K562 (cell line): ENCODE results near the gene GTF2A1L. TPM values are rescaled to one million over a fixed set of nuclear protein-coding genes. Genes with fewer than 3 reads are reported as not detected.

Source experiments
- ATAC-seq: fragments of 200-7000 bp; cut with Tn5 transposase; 3 replicates; pipeline ENCODE4 v1.9.1; 2020; ENCODE audit warnings: moderate library complexity
- BruUV-seq: library from RNA; stranded (reverse); fragments of 400-500 nt; replicated peaks from 2 replicates; lab custom pipeline; 2021; lab: Mats Ljungman, UMichigan
- CTCF ChIA-PET: fragments of 300-600 bp; formaldehyde crosslinking; extraction: SDS; loops from one replicate; lab custom pipeline; 2021; ENCODE audit warnings: low intra/inter-chr PET ratio; lab: Yijun Ruan, JAX
- POLR2A ChIA-PET: fragments of 300-600, 350-650 bp; sonication (Branson Sonifier 250); formaldehyde crosslinking; extraction: SDS; loops from one replicate; lab custom pipeline; 2021; ENCODE audit warnings: antibody characterized with exemption, inconsistent platforms; lab: Yijun Ruan, JAX
- DNase-seq, 4 experiments: peaks; one replicate each; pipeline versions ENCODE4 v3.0.0 to v3.0.0-alpha.2; 2011 to 2018; ENCODE audit warnings: low spot score in 3 of 4, mixed read lengths in 3 of 4; ENCODE audit errors: extremely low read depth in 1 of 4
- FAIRE-seq: peaks from 2 replicates; lab custom pipeline; 2011; peaks lifted over from hg19 to GRCh38; lab: Jason Lieb, UNC
- H2AFZ ChIP-seq: 2 replicates; pipeline ENCODE4 v1.6.0; 2011; ENCODE audit warnings: low read depth, low read length, control low read depth, inconsistent platforms
- H3K27ac ChIP-seq: fragments of 200-600 bp; 3 replicates; pipeline ENCODE4 v1.8.0; 2011; ENCODE audit warnings: low read depth, mild to moderate bottlenecking, control low read depth, inconsistent platforms, low read length, moderate library complexity, mixed read lengths; ENCODE audit errors: extremely low read depth
- H3K27me3 ChIP-seq, 2 experiments: fragments of 300-600 bp in 1 of 2; 2 replicates in 1 of 2; 3 replicates in 1 of 2; pipeline versions ENCODE4 v1.6.0 to v1.8.0; 2011; ENCODE audit warnings: inconsistent platforms in 2 of 2, low read length in 2 of 2, mild to moderate bottlenecking in 1 of 2, mixed read lengths in 1 of 2, moderate library complexity in 1 of 2; ENCODE audit not compliant: control insufficient read depth in 2 of 2, insufficient read depth in 2 of 2
- H3K36me3 ChIP-seq: fragments of 300-600 bp; 3 replicates; pipeline ENCODE4 v1.8.0; 2011; ENCODE audit warnings: mild to moderate bottlenecking, low read length, inconsistent platforms; ENCODE audit not compliant: control insufficient read depth, insufficient read depth
- H3K4me1 ChIP-seq, 2 experiments: fragments of 200-600 bp in 1 of 2; replicated peaks in 1 of 2; 2 replicates in 1 of 2; 3 replicates in 1 of 2; pipeline versions ENCODE4 v1.5.1 to v1.8.0; 2011; ENCODE audit warnings: inconsistent platforms in 2 of 2, low read length in 2 of 2, mild to moderate bottlenecking in 1 of 2, mixed read lengths in 1 of 2, moderate library complexity in 1 of 2; ENCODE audit not compliant: control insufficient read depth in 2 of 2, insufficient read depth in 2 of 2
- H3K4me2 ChIP-seq: 2 replicates; pipeline ENCODE4 v1.6.1; 2011; ENCODE audit warnings: low read length, control low read depth, inconsistent platforms, mixed read lengths; ENCODE audit not compliant: insufficient read depth
- H3K4me3 ChIP-seq: fragments of 200-600 bp; sonication (generic), shearing (Covaris generic); 2 replicates; pipeline ENCODE4 v1.5.1; 2016; ENCODE audit warnings: control low read depth, inconsistent platforms
- H3K79me2 ChIP-seq: fragments of 200-600 bp; 3 replicates; pipeline ENCODE4 v1.8.0; 2011; ENCODE audit warnings: low read length, inconsistent platforms; ENCODE audit not compliant: control insufficient read depth, insufficient read depth
- H3K9ac ChIP-seq, 2 experiments: 2 replicates each; pipeline versions ENCODE4 v1.6.0 to v1.6.1; 2011; ENCODE audit warnings: low read depth in 2 of 2, low read length in 2 of 2, control low read depth in 1 of 2, inconsistent platforms in 1 of 2, mild to moderate bottlenecking in 1 of 2, mixed read lengths in 1 of 2; ENCODE audit not compliant: insufficient read depth in 1 of 2
- H3K9me1 ChIP-seq: one replicate; pipeline ENCODE4 v1.6.0; 2011; ENCODE audit warnings: inconsistent platforms, mild to moderate bottlenecking, low read length, moderate library complexity; ENCODE audit not compliant: control insufficient read depth, insufficient read depth
- H3K9me3 ChIP-seq: replicated peaks from 2 replicates; pipeline ENCODE4 v1.5.1; 2011; ENCODE audit warnings: low read depth, low read length, inconsistent platforms; ENCODE audit not compliant: control insufficient read depth, insufficient read depth
- H4K20me1 ChIP-seq: replicated peaks from 2 replicates; pipeline ENCODE4 v1.6.1; 2011; ENCODE audit warnings: low read length, inconsistent platforms, mixed read lengths; ENCODE audit not compliant: control insufficient read depth, insufficient read depth
- ARNT ChIP-seq, 2 experiments: fragments of 450-650 bp; IDR thresholded peaks; 2 replicates each; pipeline ENCODE4 v1.6.1; 2016; ENCODE audit warnings: mild to moderate bottlenecking in 1 of 2
- FOXJ2 ChIP-seq: fragments of 200-800 bp; sonication (Bioruptor generic); IDR thresholded peaks from 2 replicates; pipeline ENCODE4 v1.6.1; 2016; ENCODE audit warnings: missing genetic modification characterization, missing compliant biosample characterization
- GTF3C2 ChIP-seq: IDR thresholded peaks from 3 replicates; pipeline ENCODE4 v1.6.1; 2011; ENCODE audit warnings: borderline replicate concordance, mild to moderate bottlenecking, moderate library complexity; ENCODE audit not compliant: insufficient read length; ENCODE audit errors: extremely low read depth
- HMBOX1 ChIP-seq: sonication (generic); IDR thresholded peaks from 2 replicates; pipeline ENCODE4 v1.6.1; 2016
- MEIS2 ChIP-seq: fragments of 450-650 bp; IDR thresholded peaks from 2 replicates; pipeline ENCODE4 v1.6.1; 2014; ENCODE audit warnings: mild to moderate bottlenecking; ENCODE audit not compliant: partially characterized antibody
- MTA2 ChIP-seq: fragments of 450-650 bp; IDR thresholded peaks from 2 replicates; pipeline ENCODE4 v1.6.1; 2016; ENCODE audit warnings: low read depth
- NUFIP1 ChIP-seq: fragments of 450-650 bp; IDR thresholded peaks from 2 replicates; pipeline ENCODE4 v1.6.1; 2018; ENCODE audit not compliant: partially characterized antibody
- PHF8 ChIP-seq: fragments of 200-600 bp; sonication (generic); IDR thresholded peaks from 2 replicates; pipeline ENCODE4 v1.6.1; 2012; ENCODE audit warnings: mixed run types, mild to moderate bottlenecking, inconsistent platforms, low read length, moderate library complexity, borderline replicate concordance
- SIX5 ChIP-seq, 2 experiments: IDR thresholded peaks; 2 replicates each; pipeline ENCODE4 v1.6.1; 2011; ENCODE audit warnings: low read length in 2 of 2, borderline replicate concordance in 1 of 2, low read depth in 1 of 2, mild to moderate bottlenecking in 1 of 2, moderate library complexity in 1 of 2; ENCODE audit not compliant: insufficient read depth in 1 of 2
- SMC3 ChIP-seq: conservative IDR thresholded peaks from 2 replicates; pipeline ENCODE4 v1.6.1; 2011; ENCODE audit warnings: low read depth, low read length, improper control_type of control experiment; ENCODE audit not compliant: insufficient read depth
- SNIP1 ChIP-seq: fragments of 450-650 bp; IDR thresholded peaks from 2 replicates; pipeline ENCODE4 v1.7.1; 2017; ENCODE audit warnings: low read depth, mild to moderate bottlenecking
- ZNF785 ChIP-seq: fragments of 250-450 bp; sonication (Bioruptor Pico); IDR thresholded peaks from 2 replicates; pipeline ENCODE4 v1.4.0; 2020; ENCODE audit warnings: mild to moderate bottlenecking
- WGBS: fragments of 100-300 bp; shearing (Covaris generic); methylation state at CpG from one replicate; pipeline ENCODE4 v1.1.6; 2016; ENCODE audit warnings: low coverage, mixed read lengths; ENCODE audit not compliant: insufficient coverage; ENCODE audit errors: missing lambda C conversion rate; 5-methylcytosine and 5-hydroxymethylcytosine counted together
- in situ Hi-C: fragments of 300-500 bp; cut with MboI; formaldehyde crosslinking; loops from 4 replicates; pipeline ENCODE4 v1.15.0; 2018; ENCODE audit warnings: inconsistent platforms, mixed read lengths
- intact Hi-C: fragments of 100-400 bp; cut with micrococcal nuclease; formaldehyde crosslinking; loops from 2 replicates; pipeline ENCODE4 v1.14.2; 2022
- polyA plus RNA-seq, 8 experiments: library from polyadenylated mRNA; depleted of rRNA in 4 of 8; stranded (reverse) in 5 of 8; unstranded in 3 of 8; fragments of >200 nt; fragmentation: Nextera tagmentation in 2 of 8; fragmentation: Illumina TruSeq in 1 of 8; extraction: Ambion mirVana in 2 of 8; extraction: Trizol in 1 of 8; gene quantifications; 2 replicates each; pipeline versions ENCODE4 v1.2.1 to v1.2.3, GENCODE V29; 2011 to 2014; ENCODE audit warnings: inconsistent platforms in 1 of 8, missing spikeins in 1 of 8
- total RNA-seq, 7 experiments: library from RNA; depleted of rRNA in 6 of 7; stranded (reverse); fragments of >200 nt in 6 of 7; fragmentation: Illumina TruSeq in 2 of 7; extraction: Trizol in 2 of 7; gene quantifications; 2 replicates each; pipeline versions ENCODE4 v1.2.1 to v1.2.3, GENCODE V29; 2011 to 2021; ENCODE audit warnings: low replicate concordance in 1 of 7
- TF ChIP-seq, protein P1 (sequence below): sonication (generic); formaldehyde crosslinking; IDR thresholded peaks from 2 replicates; pipeline ENCODE4 v1.5.0; 2020; ENCODE audit warnings: missing genetic modification reagents
- TF ChIP-seq, protein P2 (sequence below): fragments of 450-650 bp; IDR thresholded peaks from 2 replicates; pipeline ENCODE4 v1.6.1; 2014; ENCODE audit warnings: low read depth, mild to moderate bottlenecking, moderate library complexity, borderline replicate concordance
- TF ChIP-seq, protein P3 (sequence below), 2 experiments: fragments of 450-650 bp in 1 of 2; sonication (generic) in 1 of 2; formaldehyde crosslinking; conservative IDR thresholded peaks; 2 replicates each; pipeline versions ENCODE4 v1.4.0 to v1.8.1; 2020 to 2022; ENCODE audit warnings: mild to moderate bottlenecking in 1 of 2, missing genetic modification reagents in 1 of 2

GTF2A1L gene
- total and polyA plus RNA-seq, 9 of the 15 experiments (the other 6 are each of a cell fraction or from before 2014, with no cell fraction given): 0.05 to 0.35 (median 0.12) TPM; not detected in 5

DNA sequence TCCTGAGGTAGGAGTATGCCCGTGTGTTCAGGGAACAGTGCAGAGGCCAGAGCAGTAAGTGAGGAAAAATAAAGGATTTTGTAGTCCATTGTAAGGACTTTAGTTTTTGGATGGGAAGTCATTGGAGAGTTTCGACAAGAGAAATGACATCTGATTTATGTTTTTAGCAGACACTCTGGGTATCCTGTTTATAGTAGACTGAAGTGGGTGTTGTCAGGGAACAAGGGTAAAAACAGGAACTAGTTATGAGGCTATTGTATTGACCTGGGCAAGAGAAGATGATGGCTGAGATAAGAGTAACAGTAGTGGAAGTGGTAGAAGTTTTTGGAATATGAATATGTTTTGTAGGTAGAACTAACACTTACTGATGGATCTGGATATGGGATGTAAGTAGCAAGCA, 59.8 kb downstream of the GTF2A1L start:
- H3K27ac ChIP-seq: no peak overlapping the region
- H3K4me2 ChIP-seq: no peak overlapping the region
- in situ Hi-C loops: no loop called here
- no peak overlapping the region for H3K9ac ChIP-seq
- BruUV-seq: no TSS peak
- intact Hi-C loops: no loop called here
- H2AFZ ChIP-seq: no peak overlapping the region
- 4% methylated on average over 2 of the region's 2 CpGs for WGBS
- no peak for DNase-seq
- ChIA-PET CTCF (no interaction called here), POLR2A (no interaction called here)
- H3K9me3 ChIP-seq: no peaks in the 10 kb centered on the region
- ATAC-seq: no peak; the same call in 2 of the 3 replicates
- no peak overlapping the region for H3K4me3 ChIP-seq
- peak; percentile 23 for FAIRE-seq
- no peaks in the 10 kb centered on the region for H3K36me3 ChIP-seq
- H3K79me2 ChIP-seq: no peaks in the 10 kb centered on the region
- no peaks in the 10 kb centered on the region for H3K9me1 ChIP-seq
- H3K4me1 ChIP-seq: no peaks in the 10 kb centered on the region; a peak in 1 of 5 replicates
- no peaks in the 10 kb centered on the region for H3K27me3 ChIP-seq
- H4K20me1 ChIP-seq: no peaks in the 10 kb centered on the region
- TF ChIP-seq ARNT (IDR thresholded peaks at IDR 0.05) (no peak), FOXJ2 (tag) (peak; percentile 50; the same call in 1 of the 2 replicates), SMC3 (no peak), MTA2 (no peak), NUFIP1 (no peak), SNIP1 (no peak), PHF8 (no peak), SIX5 (IDR thresholded peaks at IDR 0.05; ENCODE audit: borderline replicate concordance in 1 of 2, insufficient read depth in 1 of 2, low read depth in 1 of 2, low read length in 2 of 2) (no peak), ZNF785 (CRISPR knock-in tag) (no peak), GTF3C2 (no peak), MEIS2 (peak; percentile 79), HMBOX1 (peak; percentile 90)
- TF ChIP-seq, protein P1, sequence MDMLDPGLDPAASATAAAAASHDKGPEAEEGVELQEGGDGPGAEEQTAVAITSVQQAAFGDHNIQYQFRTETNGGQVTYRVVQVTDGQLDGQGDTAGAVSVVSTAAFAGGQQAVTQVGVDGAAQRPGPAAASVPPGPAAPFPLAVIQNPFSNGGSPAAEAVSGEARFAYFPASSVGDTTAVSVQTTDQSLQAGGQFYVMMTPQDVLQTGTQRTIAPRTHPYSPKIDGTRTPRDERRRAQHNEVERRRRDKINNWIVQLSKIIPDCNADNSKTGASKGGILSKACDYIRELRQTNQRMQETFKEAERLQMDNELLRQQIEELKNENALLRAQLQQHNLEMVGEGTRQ (CRISPR knock-in tag): no peak
- TF ChIP-seq, protein P2, sequence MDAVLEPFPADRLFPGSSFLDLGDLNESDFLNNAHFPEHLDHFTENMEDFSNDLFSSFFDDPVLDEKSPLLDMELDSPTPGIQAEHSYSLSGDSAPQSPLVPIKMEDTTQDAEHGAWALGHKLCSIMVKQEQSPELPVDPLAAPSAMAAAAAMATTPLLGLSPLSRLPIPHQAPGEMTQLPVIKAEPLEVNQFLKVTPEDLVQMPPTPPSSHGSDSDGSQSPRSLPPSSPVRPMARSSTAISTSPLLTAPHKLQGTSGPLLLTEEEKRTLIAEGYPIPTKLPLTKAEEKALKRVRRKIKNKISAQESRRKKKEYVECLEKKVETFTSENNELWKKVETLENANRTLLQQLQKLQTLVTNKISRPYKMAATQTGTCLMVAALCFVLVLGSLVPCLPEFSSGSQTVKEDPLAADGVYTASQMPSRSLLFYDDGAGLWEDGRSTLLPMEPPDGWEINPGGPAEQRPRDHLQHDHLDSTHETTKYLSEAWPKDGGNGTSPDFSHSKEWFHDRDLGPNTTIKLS: no peak
- TF ChIP-seq, protein P3, sequence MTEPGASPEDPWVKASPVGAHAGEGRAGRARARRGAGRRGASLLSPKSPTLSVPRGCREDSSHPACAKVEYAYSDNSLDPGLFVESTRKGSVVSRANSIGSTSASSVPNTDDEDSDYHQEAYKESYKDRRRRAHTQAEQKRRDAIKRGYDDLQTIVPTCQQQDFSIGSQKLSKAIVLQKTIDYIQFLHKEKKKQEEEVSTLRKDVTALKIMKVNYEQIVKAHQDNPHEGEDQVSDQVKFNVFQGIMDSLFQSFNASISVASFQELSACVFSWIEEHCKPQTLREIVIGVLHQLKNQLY (CRISPR knock-in tag; conservative IDR thresholded peaks at IDR 0.05): no peak
